Measurements from ENCODE around the gene REST. TPM values are rescaled to one million over a fixed set of nuclear protein-coding genes. Genes with fewer than 3 reads are reported as not detected.

The REST gene
- total and polyA plus RNA-seq, 2 experiments from 2014 or later: 36.7 to 54.6 TPM

- 13 to 18% methylated on average over 1 of the region's 1 CpG for WGBS, 2 experiments (ENCODE audit: low coverage in 1 of 2, low lambda C conversion rate in 2 of 2, missing lambda C conversion rate in 2 of 2)
- Histone ChIP-seq H3K9me2 (ENCODE audit: insufficient read depth) (no peaks in the 10 kb centered on the region), H3K79me2 (ENCODE audit: insufficient read depth) (no peaks in the 10 kb centered on the region), H3K4me2 (ENCODE audit: unreplicated experiment) (peak overlapping the region; percentile 78), H3F3A (ENCODE audit: insufficient read depth) (peaks cover 25% of the 10 kb centered on the region), H3K36me3 (ENCODE audit: low read depth) (peaks cover 8% of the 10 kb centered on the region; the same call in 1 of the 2 replicates), H3K9me3 (ENCODE audit: low read depth) (no peaks in the 10 kb centered on the region), H3K4me3 (no peak overlapping the region), H3K27me3 (replicated peaks; ENCODE audit: insufficient read depth) (no peaks in the 10 kb centered on the region), H3K4me1 (ENCODE audit: insufficient read depth) (peaks cover 13% of the 10 kb centered on the region), H2AFZ (peak overlapping the region; percentile 37; the same call in 1 of the 2 replicates), H4K20me1 (ENCODE audit: insufficient read depth) (no peaks in the 10 kb centered on the region), H3K9ac (peak overlapping the region; percentile 76), H3K27ac (peak overlapping the region; percentile 94)
- in situ Hi-C loops (cut with MboI): no loop called here
- TF ChIP-seq EZH2phosphoT487 (IDR thresholded peaks at IDR 0.05; ENCODE audit: insufficient read depth, low read depth): no peak
- TF ChIP-seq EZH2 (IDR thresholded peaks at IDR 0.05; ENCODE audit: insufficient read depth, poor library complexity, severe bottlenecking): no peak
- DNase-seq: peak; percentile 43
Measured at GRCh38 chr4:56959100-56959499, 51.4 kb downstream of the REST start.

- Histone ChIP-seq H3K4me1 (ENCODE audit: insufficient read depth) (peaks cover 13% of the 10 kb centered on the region), H3K4me2 (ENCODE audit: unreplicated experiment) (no peak overlapping the region), H3K79me2 (ENCODE audit: insufficient read depth) (no peaks in the 10 kb centered on the region), H3K9me2 (ENCODE audit: insufficient read depth) (no peaks in the 10 kb centered on the region), H3K9ac (no peak overlapping the region), H4K20me1 (ENCODE audit: insufficient read depth) (no peaks in the 10 kb centered on the region), H3K9me3 (ENCODE audit: low read depth) (no peaks in the 10 kb centered on the region), H3K27ac (no peak overlapping the region), H2AFZ (no peak overlapping the region), H3K36me3 (ENCODE audit: low read depth) (peaks cover 17% of the 10 kb centered on the region), H3F3A (ENCODE audit: insufficient read depth) (peaks cover 25% of the 10 kb centered on the region), H3K27me3 (replicated peaks; ENCODE audit: insufficient read depth) (no peaks in the 10 kb centered on the region), H3K4me3 (no peak overlapping the region)
- WGBS, 2 experiments (ENCODE audit: low coverage in 1 of 2, low lambda C conversion rate in 2 of 2, missing lambda C conversion rate in 2 of 2): 100% methylated on average over 2 of the region's 2 CpGs
- in situ Hi-C loops (cut with MboI): no loop called here
- DNase-seq: no peak
- no peak for TF ChIP-seq EZH2 (IDR thresholded peaks at IDR 0.05; ENCODE audit: insufficient read depth, poor library complexity, severe bottlenecking)
- no peak for TF ChIP-seq EZH2phosphoT487 (IDR thresholded peaks at IDR 0.05; ENCODE audit: insufficient read depth, low read depth)
Measured at GRCh38 chr4:56961107-56961500, 53.4 kb downstream of the REST start.

- TF ChIP-seq EZH2phosphoT487 (IDR thresholded peaks at IDR 0.05; ENCODE audit: insufficient read depth, low read depth) (no peak), EZH2 (IDR thresholded peaks at IDR 0.05; ENCODE audit: insufficient read depth, poor library complexity, severe bottlenecking) (no peak)
- Histone ChIP-seq H3K4me3 (no peak overlapping the region), H3K4me2 (ENCODE audit: unreplicated experiment) (no peak overlapping the region), H3K27me3 (replicated peaks; ENCODE audit: insufficient read depth) (no peaks in the 10 kb centered on the region), H3F3A (ENCODE audit: insufficient read depth) (no peaks in the 10 kb centered on the region), H3K4me1 (ENCODE audit: insufficient read depth) (no peaks in the 10 kb centered on the region; the same call in 1 of the 2 replicates), H3K27ac (no peak overlapping the region), H3K9me2 (ENCODE audit: insufficient read depth) (no peaks in the 10 kb centered on the region), H3K36me3 (ENCODE audit: low read depth) (peaks cover 42% of the 10 kb centered on the region), H3K79me2 (ENCODE audit: insufficient read depth) (peaks cover 50% of the 10 kb centered on the region), H2AFZ (no peak overlapping the region), H4K20me1 (ENCODE audit: insufficient read depth) (no peaks in the 10 kb centered on the region), H3K9ac (no peak overlapping the region), H3K9me3 (ENCODE audit: low read depth) (no peaks in the 10 kb centered on the region)
- WGBS, 2 experiments (ENCODE audit: low coverage in 1 of 2, low lambda C conversion rate in 2 of 2, missing lambda C conversion rate in 2 of 2): 98 to 100% methylated on average over 2 of the region's 2 CpGs
- in situ Hi-C loops (cut with MboI): no loop called here
- DNase-seq: no peak
Measured at GRCh38 chr4:56971383-56971782, 63.7 kb downstream of the REST start.

GRCh38 chr4:56972389-56972788 lies 64.7 kb downstream of the REST start:
- TF ChIP-seq EZH2 (IDR thresholded peaks at IDR 0.05; ENCODE audit: insufficient read depth, poor library complexity, severe bottlenecking) (no peak), EZH2phosphoT487 (IDR thresholded peaks at IDR 0.05; ENCODE audit: insufficient read depth, low read depth) (no peak)
- H3K4me2 ChIP-seq (ENCODE audit: unreplicated experiment): no peak overlapping the region
- H3K9me2 ChIP-seq (ENCODE audit: insufficient read depth): no peaks in the 10 kb centered on the region
- H3K36me3 ChIP-seq (ENCODE audit: low read depth): peaks cover 36% of the 10 kb centered on the region
- no peaks in the 10 kb centered on the region for H3F3A ChIP-seq (ENCODE audit: insufficient read depth)
- H3K9me3 ChIP-seq (ENCODE audit: low read depth): no peaks in the 10 kb centered on the region
- 84 to 89% methylated on average over 2 of the region's 2 CpGs for WGBS, 2 experiments (ENCODE audit: low coverage in 1 of 2, low lambda C conversion rate in 2 of 2, missing lambda C conversion rate in 2 of 2)
- no peak for DNase-seq
- H4K20me1 ChIP-seq (ENCODE audit: insufficient read depth): no peaks in the 10 kb centered on the region
- in situ Hi-C loops (cut with MboI): no loop called here
- H3K27me3 ChIP-seq (replicated peaks; ENCODE audit: insufficient read depth): no peaks in the 10 kb centered on the region
- no peaks in the 10 kb centered on the region; the same call in 1 of the 2 replicates for H3K4me1 ChIP-seq (ENCODE audit: insufficient read depth)
- H3K4me3 ChIP-seq: no peak overlapping the region
- no peak overlapping the region for H3K9ac ChIP-seq
- no peak overlapping the region for H3K27ac ChIP-seq
- H3K79me2 ChIP-seq (ENCODE audit: insufficient read depth): peaks cover 58% of the 10 kb centered on the region
- no peak overlapping the region for H2AFZ ChIP-seq

GRCh38 chr4:56972809-56973208 lies 65.1 kb downstream of the REST start:
- TF ChIP-seq EZH2 (IDR thresholded peaks at IDR 0.05; ENCODE audit: insufficient read depth, poor library complexity, severe bottlenecking): no peak
- TF ChIP-seq EZH2phosphoT487 (IDR thresholded peaks at IDR 0.05; ENCODE audit: insufficient read depth, low read depth): no peak
- Histone ChIP-seq H3K9me3 (ENCODE audit: low read depth) (no peaks in the 10 kb centered on the region), H3K36me3 (ENCODE audit: low read depth) (peaks cover 35% of the 10 kb centered on the region), H3K27me3 (replicated peaks; ENCODE audit: insufficient read depth) (no peaks in the 10 kb centered on the region), H3K4me3 (no peak overlapping the region), H2AFZ (no peak overlapping the region), H3K9me2 (ENCODE audit: insufficient read depth) (no peaks in the 10 kb centered on the region), H3K4me1 (ENCODE audit: insufficient read depth) (no peaks in the 10 kb centered on the region; the same call in 1 of the 2 replicates), H3F3A (ENCODE audit: insufficient read depth) (no peaks in the 10 kb centered on the region), H3K9ac (no peak overlapping the region), H3K79me2 (ENCODE audit: insufficient read depth) (peaks cover 58% of the 10 kb centered on the region), H4K20me1 (ENCODE audit: insufficient read depth) (no peaks in the 10 kb centered on the region), H3K4me2 (ENCODE audit: unreplicated experiment) (no peak overlapping the region), H3K27ac (no peak overlapping the region)
- DNase-seq: no peak
- in situ Hi-C loops (cut with MboI): no loop called here
